MM.1S (cell line): Measurements from ENCODE around the gene TIAM1.

ENCODE experiments used
- EZH2 ChIP-seq: fragments of 300-600 bp; sonication (generic); optimal IDR thresholded peaks from 2 replicates; pipeline ENCODE3; 2017; ENCODE audit warnings: low read depth, mild to moderate bottlenecking, antibody characterized with exemption, low read length, mixed read lengths
- EZH2phosphoT487 ChIP-seq: fragments of 300-600 bp; sonication (generic); IDR thresholded peaks from 2 replicates; pipeline ENCODE4 v1.6.1; 2018; ENCODE audit warnings: antibody characterized with exemption, low read length
- TF ChIP-seq, protein P1 (sequence below): fragments of 300-600 bp; sonication (generic); IDR thresholded peaks from 2 replicates; pipeline ENCODE4 v1.5.1; 2016; ENCODE audit warnings: antibody characterized with exemption, low read length, mixed read lengths

DNA sequence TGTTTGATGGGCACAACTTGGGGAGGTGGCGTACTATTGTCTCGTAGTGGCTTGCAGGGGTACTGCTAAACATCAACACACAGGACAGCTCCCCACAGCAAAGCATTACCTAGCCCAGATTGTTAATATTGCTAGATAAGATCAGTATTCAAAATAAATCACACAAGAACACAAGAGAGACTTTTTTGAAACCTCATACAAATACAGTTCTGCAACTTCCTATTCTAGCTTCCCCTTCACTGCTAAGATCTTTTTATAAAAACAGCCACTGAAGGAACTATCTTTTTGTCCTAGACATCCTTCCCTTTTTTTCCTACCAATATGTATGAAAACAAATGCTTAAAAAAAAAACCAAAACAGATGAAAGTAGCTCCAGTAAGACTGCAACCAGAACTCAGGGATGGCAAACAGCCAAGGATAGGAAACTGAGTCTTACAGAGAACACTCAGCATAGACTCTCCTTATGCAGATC is 167.9 kb downstream of the TIAM1 start:
- TF ChIP-seq, protein P1, sequence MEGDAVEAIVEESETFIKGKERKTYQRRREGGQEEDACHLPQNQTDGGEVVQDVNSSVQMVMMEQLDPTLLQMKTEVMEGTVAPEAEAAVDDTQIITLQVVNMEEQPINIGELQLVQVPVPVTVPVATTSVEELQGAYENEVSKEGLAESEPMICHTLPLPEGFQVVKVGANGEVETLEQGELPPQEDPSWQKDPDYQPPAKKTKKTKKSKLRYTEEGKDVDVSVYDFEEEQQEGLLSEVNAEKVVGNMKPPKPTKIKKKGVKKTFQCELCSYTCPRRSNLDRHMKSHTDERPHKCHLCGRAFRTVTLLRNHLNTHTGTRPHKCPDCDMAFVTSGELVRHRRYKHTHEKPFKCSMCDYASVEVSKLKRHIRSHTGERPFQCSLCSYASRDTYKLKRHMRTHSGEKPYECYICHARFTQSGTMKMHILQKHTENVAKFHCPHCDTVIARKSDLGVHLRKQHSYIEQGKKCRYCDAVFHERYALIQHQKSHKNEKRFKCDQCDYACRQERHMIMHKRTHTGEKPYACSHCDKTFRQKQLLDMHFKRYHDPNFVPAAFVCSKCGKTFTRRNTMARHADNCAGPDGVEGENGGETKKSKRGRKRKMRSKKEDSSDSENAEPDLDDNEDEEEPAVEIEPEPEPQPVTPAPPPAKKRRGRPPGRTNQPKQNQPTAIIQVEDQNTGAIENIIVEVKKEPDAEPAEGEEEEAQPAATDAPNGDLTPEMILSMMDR: no peak
- TF ChIP-seq EZH2 (no peak), EZH2phosphoT487 (no peak)
